PC-9 (cell line): ENCODE results near the gene MAD2L2. TPM values are rescaled to one million over a fixed set of nuclear protein-coding genes. Genes with fewer than 3 reads are reported as not detected.
A peak's percentile ranks its signal among the peaks of the same experiment; 100 is the strongest.

Experiments
- BruUV-seq: library from RNA; stranded (reverse); fragments of 400-500 nt; replicated peaks from 2 replicates; lab custom pipeline; 2021; lab: Mats Ljungman, UMichigan
- CTCF ChIA-PET: fragments of 300-600 bp; sonication (Branson Sonifier 250); formaldehyde crosslinking; loops from one replicate; lab custom pipeline; 2022; ENCODE audit warnings: antibody characterized with exemption; lab: Charles Lee
- POLR2A ChIA-PET: fragments of 300-600 bp; sonication (Branson Sonifier 250); formaldehyde crosslinking; loops from one replicate; lab custom pipeline; 2022; ENCODE audit warnings: antibody characterized with exemption; ENCODE audit not compliant: unreplicated experiment; lab: Charles Lee
- DNase-seq, 2 experiments: peaks; one replicate each; pipeline versions ENCODE4 v3.0.0 to v3.0.0-alpha.2; 2015 to 2022; ENCODE audit warnings: mixed read lengths in 1 of 2
- H2AFZ ChIP-seq: fragments of 200-600 bp; sonication (generic); 2 replicates; pipeline ENCODE4 v1.8.1; 2017; ENCODE audit warnings: antibody characterized with exemption
- H3F3A ChIP-seq: fragments of 200-600 bp; sonication (generic); 2 replicates; pipeline ENCODE4 v1.8.1; 2017; ENCODE audit warnings: antibody characterized with exemption, mild to moderate bottlenecking, low read depth; ENCODE audit not compliant: insufficient read depth
- H3K27ac ChIP-seq: fragments of 200-600 bp; sonication (generic); 2 replicates; pipeline ENCODE4 v1.6.1; 2016; ENCODE audit warnings: mixed run types
- H3K27me3 ChIP-seq: fragments of 200-600 bp; sonication (generic); 2 replicates; pipeline ENCODE4 v1.6.1; 2016; ENCODE audit warnings: low read depth, mixed run types; ENCODE audit not compliant: insufficient read depth
- H3K36me3 ChIP-seq: fragments of 200-600 bp; sonication (generic); 2 replicates; pipeline ENCODE4 v1.6.1; 2016; ENCODE audit warnings: low read depth, mixed run types
- H3K4me1 ChIP-seq: fragments of 200-600 bp; sonication (generic); replicated peaks from 2 replicates; pipeline ENCODE4 v1.6.1; 2016; ENCODE audit warnings: mixed run types; ENCODE audit not compliant: insufficient read depth
- H3K4me2 ChIP-seq: fragments of 200-600 bp; sonication (generic); 2 replicates; pipeline ENCODE4 v1.6.1; 2017; ENCODE audit warnings: mixed run types
- H3K4me3 ChIP-seq: fragments of 200-600 bp; sonication (generic); 2 replicates; pipeline ENCODE4 v1.6.1; 2016; ENCODE audit warnings: mixed run types
- H3K79me2 ChIP-seq: fragments of 200-600 bp; sonication (generic); 2 replicates; pipeline ENCODE4 v1.6.1; 2017; ENCODE audit warnings: low read depth, mixed run types
- H3K9me2 ChIP-seq: fragments of 200-600 bp; sonication (generic); 2 replicates; pipeline ENCODE4 v1.8.1; 2017; ENCODE audit warnings: mild to moderate bottlenecking; ENCODE audit not compliant: insufficient read depth
- H3K9me3 ChIP-seq: fragments of 200-600 bp; sonication (generic); 2 replicates; pipeline ENCODE4 v1.8.1; 2016; ENCODE audit warnings: low read depth; ENCODE audit not compliant: insufficient read depth
- H4K20me1 ChIP-seq: fragments of 200-600 bp; sonication (generic); 2 replicates; pipeline ENCODE4 v1.8.1; 2017; ENCODE audit not compliant: insufficient read depth
- CTCF ChIP-seq: fragments of 200-600 bp; sonication (generic); conservative IDR thresholded peaks from 2 replicates; pipeline ENCODE4 v1.6.1; 2017; ENCODE audit warnings: mixed run types, antibody characterized with exemption, mild to moderate bottlenecking, moderate library complexity
- EZH2 ChIP-seq: fragments of 200-600 bp; sonication (generic); IDR thresholded peaks from 2 replicates; pipeline ENCODE4 v1.8.0; 2017; ENCODE audit warnings: antibody characterized with exemption, low read depth
- intact Hi-C: fragments of 100-400 bp; cut with micrococcal nuclease; formaldehyde crosslinking; loops from one replicate; pipeline ENCODE4 v1.10.0; 2022; ENCODE audit not compliant: unreplicated experiment
- total RNA-seq: library from RNA; stranded (reverse); gene quantifications from 2 replicates; pipeline ENCODE4 v1.2.3, GENCODE V29; 2021

Gene MAD2L2
- total RNA-seq, 1 experiment from 2014 or later = 52.9 TPM

DNA sequence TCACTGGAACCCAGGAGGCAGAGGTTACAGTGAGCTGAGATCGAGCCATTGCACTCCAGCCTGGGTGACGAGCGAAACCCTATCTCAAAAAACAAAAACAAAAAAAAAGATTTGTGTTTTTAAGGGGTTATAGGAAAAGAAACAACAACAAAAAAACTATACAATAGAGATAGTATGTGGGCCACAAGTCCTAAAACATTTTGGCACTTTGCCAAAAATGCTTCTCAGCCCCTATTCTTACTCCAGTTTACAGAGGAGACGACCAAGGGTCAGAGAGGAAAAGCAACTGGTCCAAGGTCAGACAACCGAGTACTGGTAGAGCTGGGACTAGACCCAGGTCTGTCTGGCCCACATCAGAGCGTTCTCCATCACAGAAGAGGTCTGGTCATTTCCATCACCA lies 23.3 kb downstream of the MAD2L2 start:
- no peak for DNase-seq
- Histone ChIP-seq H3K4me1 (no peaks in the 10 kb centered on the region; the same call in 1 of the 2 replicates), H3K79me2 (no peaks in the 10 kb centered on the region), H3K27me3 (no peaks in the 10 kb centered on the region), H3K4me2 (no peak overlapping the region), H3K9me3 (no peaks in the 10 kb centered on the region), H3K36me3 (no peaks in the 10 kb centered on the region), H4K20me1 (no peaks in the 10 kb centered on the region), H3K9me2 (no peaks in the 10 kb centered on the region), H3F3A (peaks cover 11% of the 10 kb centered on the region; the same call in 1 of the 2 replicates), H2AFZ (no peak overlapping the region), H3K27ac (no peak overlapping the region), H3K4me3 (no peak overlapping the region)
- no TSS peak for BruUV-seq
- POLR2A ChIA-PET = no interaction called here
- intact Hi-C loops = no loop called here
- CTCF ChIA-PET = no interaction called here
- TF ChIP-seq CTCF (no peak), EZH2 (no peak)

GRCh38 chr1:11654939-11655808 lies 25.8 kb downstream of the MAD2L2 start:
- intact Hi-C loops = no loop called here
- Histone ChIP-seq H3K79me2 (no peaks in the 10 kb centered on the region), H3K9me2 (no peaks in the 10 kb centered on the region), H2AFZ (no peak overlapping the region), H3F3A (peaks cover 14% of the 10 kb centered on the region; the same call in 1 of the 2 replicates), H3K27ac (no peak overlapping the region), H3K9me3 (no peaks in the 10 kb centered on the region), H3K27me3 (no peaks in the 10 kb centered on the region), H3K4me1 (no peaks in the 10 kb centered on the region; the same call in 1 of the 2 replicates), H3K36me3 (no peaks in the 10 kb centered on the region), H4K20me1 (no peaks in the 10 kb centered on the region), H3K4me3 (peak overlapping the region; percentile 49), H3K4me2 (peak overlapping the region; percentile 72)
- ChIA-PET POLR2A (interaction anchor here (0.6 kb wide), 1 partner anchor 138 kb away, joined by 3 read pairs; no protein-coding TSS in a partner anchor), CTCF (interaction anchor here (0.6 kb wide), 1 partner anchor 55 kb away, joined by 5 read pairs; no protein-coding TSS in a partner anchor)
- no peak for DNase-seq
- BruUV-seq = no TSS peak
- TF ChIP-seq EZH2 = no peak
- TF ChIP-seq CTCF = no peak

DNA sequence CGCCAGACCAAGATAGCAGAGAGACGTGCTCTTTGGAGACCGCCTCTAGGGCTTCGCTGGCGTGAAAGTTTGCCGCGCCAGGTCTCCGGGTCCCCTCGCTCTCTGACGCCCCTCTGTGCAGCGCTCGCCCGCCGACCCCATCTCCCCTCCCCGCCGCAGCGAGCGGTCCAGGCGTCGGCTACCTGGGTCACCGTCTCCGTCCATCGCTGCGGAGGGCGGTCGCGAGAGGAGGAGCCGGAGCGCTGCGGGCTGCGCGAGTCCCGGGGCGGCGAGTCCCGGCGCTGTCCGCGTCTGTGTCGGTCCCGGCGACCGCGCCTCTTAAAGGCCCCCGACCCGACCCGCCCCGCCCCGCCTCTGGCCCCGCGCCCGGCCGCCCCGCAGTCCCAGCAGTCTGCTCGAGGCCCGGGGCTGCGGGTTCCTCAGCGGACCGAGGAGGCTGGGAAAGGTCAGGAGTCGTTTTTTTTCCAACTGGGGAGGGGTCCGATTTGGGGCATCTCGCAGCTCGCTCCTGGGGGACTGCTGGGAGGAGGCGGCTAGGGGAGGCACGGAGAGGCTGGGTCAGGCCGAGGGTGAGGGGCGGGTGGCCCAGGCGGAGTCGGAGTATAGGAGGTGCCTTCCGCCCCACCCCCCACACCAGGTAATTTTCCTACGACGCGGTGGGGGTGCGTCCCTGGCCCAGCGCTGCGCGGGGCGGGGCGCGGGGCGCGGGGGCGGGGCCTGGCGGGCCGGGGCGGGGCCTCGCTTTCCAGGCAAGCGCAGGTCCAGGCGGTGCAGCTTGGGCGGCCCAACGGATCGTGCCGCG lies 26.6 kb downstream of the MAD2L2 start, which contains the start of the genes FBXO2 and FBXO44:
Gene FBXO2 (minus strand): TSS at position 293 of the 802 bp plus-strand sequence. CDS start 89 bp downstream, at position 204.
Gene FBXO44 (plus strand): TSS at position 741 of the 802 bp plus-strand sequence. CDS start 959 bp downstream, outside the sequence.
- Histone ChIP-seq H3K9me2 (no peaks in the 10 kb centered on the region), H3K9me3 (no peaks in the 10 kb centered on the region), H3K4me1 (no peaks in the 10 kb centered on the region; the same call in 1 of the 2 replicates), H3K27ac (peak within 1 kb of the TSS; percentile 60), H3K4me2 (peak within 1 kb of the TSS; percentile 77), H3K27me3 (no peaks in the 10 kb centered on the region), H3K4me3 (peak within 1 kb of the TSS; percentile 61), H3K79me2 (no peaks in the 10 kb centered on the region), H3K36me3 (no peaks in the 10 kb centered on the region), H4K20me1 (no peaks in the 10 kb centered on the region), H2AFZ (peak within 1 kb of the TSS; percentile 69; the same call in 1 of the 2 replicates), H3F3A (peaks cover 14% of the 10 kb centered on the region; the same call in 1 of the 2 replicates)
- TF ChIP-seq EZH2 (no peak), CTCF (no peak)
- BruUV-seq = no TSS peak
- DNase-seq = peak in 1 of 2 experiments; percentile 69
- POLR2A ChIA-PET = interaction anchor here (0.5 to 0.6 kb wide), 2 partner anchors 138 to 254 kb away, joined by 3 read pairs; no protein-coding TSS in a partner anchor
- CTCF ChIA-PET = interaction anchor here (0.7 to 1.9 kb wide), 2 partner anchors 10 to 71 kb away, joined by 3 to 16 read pairs; partner anchors contain the start of gene FBXO6
- intact Hi-C loops = no loop called here
